HCT116 (cell line): Measurements from ENCODE around the gene CDK19. TPM values are rescaled to one million over a fixed set of nuclear protein-coding genes. Genes with fewer than 3 reads are reported as not detected.

Experiments used
- ATAC-seq: fragments of 200-7000 bp; cut with Tn5 transposase; 2 replicates; pipeline ENCODE4 v1.9.1; 2020; ENCODE audit warnings: mild to moderate bottlenecking, moderate library complexity
- BruUV-seq: library from RNA; stranded (reverse); fragments of 400-500 nt; replicated peaks from 2 replicates; lab custom pipeline; 2021; lab: Mats Ljungman, UMichigan
- CTCF ChIA-PET: fragments of 300-600 bp; sonication (Branson Sonifier 250); formaldehyde crosslinking; loops from one replicate; lab custom pipeline; 2021; ENCODE audit warnings: antibody characterized with exemption; lab: Charles Lee
- POLR2A ChIA-PET: fragments of 300-600, 350-600 bp; sonication (Branson Sonifier 250); formaldehyde crosslinking; loops from one replicate; lab custom pipeline; 2021; ENCODE audit warnings: antibody characterized with exemption; lab: Charles Lee
- RAD21 ChIA-PET, 2 experiments: fragments of 300-600 bp; sonication (Branson Sonifier 250); formaldehyde crosslinking; loops; one replicate each; lab custom pipeline; 2023; ENCODE audit warnings: low total read pairs in 2 of 2; ENCODE audit not compliant: uncharacterized antibody in 2 of 2, unreplicated experiment in 2 of 2, low non-redundant PET in 1 of 2; lab: Charles Lee
- DNase-seq: peaks from one replicate; pipeline ENCODE4 v3.0.0-alpha.2; 2010; ENCODE audit warnings: low read depth, low spot score
- H2AFZ ChIP-seq: fragments of 200-600 bp; shearing (Covaris generic), sonication (generic); 2 replicates; pipeline ENCODE4 v1.6.1; 2017; ENCODE audit warnings: low read depth, mixed run types, mixed read lengths, antibody characterized with exemption, low read length; ENCODE audit not compliant: poor library complexity, severe bottlenecking
- H3K27ac ChIP-seq: 2 replicates; pipeline ENCODE4 v1.5.1; 2012; ENCODE audit warnings: low read depth, low read length
- H3K27me3 ChIP-seq: fragments of 200-600 bp; sonication (generic); 2 replicates; pipeline ENCODE4 v1.6.1; 2016; ENCODE audit warnings: mixed run types, low read length, mixed read lengths; ENCODE audit not compliant: insufficient read depth
- H3K36me3 ChIP-seq, 2 experiments: fragments of 200-500 bp in 1 of 2; fragments of 200-600 bp in 1 of 2; sonication (Bioruptor generic) in 1 of 2; sonication (generic) in 1 of 2; 2 replicates each; pipeline versions ENCODE4 v1.5.1 to v1.6.1; 2014 to 2016; ENCODE audit warnings: low read length in 2 of 2, inconsistent platforms in 1 of 2, mixed read lengths in 1 of 2, mixed run types in 1 of 2; ENCODE audit not compliant: insufficient read depth in 2 of 2, control insufficient read depth in 1 of 2
- H3K4me1 ChIP-seq, 2 experiments: fragments of 200-600 bp in 1 of 2; sonication (generic) in 1 of 2; 2 replicates each; pipeline versions ENCODE4 v1.5.1 to v1.6.1; 2012 to 2017; ENCODE audit warnings: low read length in 2 of 2, inconsistent platforms in 1 of 2, mild to moderate bottlenecking in 1 of 2, mixed read lengths in 1 of 2, mixed run types in 1 of 2, moderate library complexity in 1 of 2; ENCODE audit not compliant: insufficient read depth in 2 of 2, control insufficient read depth in 1 of 2
- H3K4me2 ChIP-seq: fragments of 200-600 bp; sonication (generic); 2 replicates; pipeline ENCODE4 v1.6.1; 2017; ENCODE audit warnings: mixed run types, low read length, mixed read lengths
- H3K4me3 ChIP-seq, 2 experiments: fragments of 200-600 bp in 1 of 2; sonication (generic) in 1 of 2; replicated peaks in 1 of 2; 2 replicates each; pipeline ENCODE4 v1.5.1; 2011 to 2016; ENCODE audit warnings: low read length in 2 of 2, control low read depth in 1 of 2, low read depth in 1 of 2, mild to moderate bottlenecking in 1 of 2, mixed read lengths in 1 of 2, mixed run types in 1 of 2
- H3K79me2 ChIP-seq: fragments of 200-600 bp; sonication (generic); 2 replicates; pipeline ENCODE4 v1.6.1; 2017; ENCODE audit warnings: mild to moderate bottlenecking, mixed run types, low read length, moderate library complexity, mixed read lengths; ENCODE audit not compliant: insufficient read depth
- H3K9ac ChIP-seq: fragments of 200-600 bp; sonication (generic); 2 replicates; pipeline ENCODE4 v1.6.1; 2016; ENCODE audit warnings: low read length, mixed read lengths
- H3K9me2 ChIP-seq: fragments of 200-600 bp; sonication (generic), shearing (Covaris generic); 2 replicates; pipeline ENCODE4 v1.6.1; 2017; ENCODE audit warnings: mixed run types, mild to moderate bottlenecking, moderate library complexity; ENCODE audit not compliant: insufficient read depth
- H3K9me3 ChIP-seq, 2 experiments: fragments of 200-500 bp in 1 of 2; fragments of 200-600 bp in 1 of 2; sonication (Bioruptor generic) in 1 of 2; sonication (generic) in 1 of 2; 2 replicates each; pipeline ENCODE4 v1.6.1; 2014 to 2017; ENCODE audit warnings: low read length in 2 of 2, mixed read lengths in 2 of 2, inconsistent platforms in 1 of 2, low read depth in 1 of 2, mild to moderate bottlenecking in 1 of 2, mixed run types in 1 of 2, moderate library complexity in 1 of 2; ENCODE audit not compliant: control insufficient read depth in 1 of 2, insufficient read depth in 1 of 2
- H4K20me1 ChIP-seq: fragments of 200-600 bp; sonication (generic), shearing (Covaris generic); 2 replicates; pipeline ENCODE4 v1.6.1; 2017; ENCODE audit warnings: mixed run types, mild to moderate bottlenecking, moderate library complexity; ENCODE audit not compliant: insufficient read depth
- ATF3 ChIP-seq: IDR thresholded peaks from 2 replicates; pipeline ENCODE4 v1.6.1; 2012
- EGR1 ChIP-seq: IDR thresholded peaks from 2 replicates; pipeline ENCODE4 v1.6.1; 2012; ENCODE audit warnings: low read depth
- ELF1 ChIP-seq: IDR thresholded peaks from 2 replicates; pipeline ENCODE4 v1.6.1; 2012; ENCODE audit warnings: low read depth, borderline replicate concordance
- EZH2 ChIP-seq: fragments of 200-600 bp; sonication (generic); IDR thresholded peaks from 2 replicates; pipeline ENCODE4 v1.6.1; 2017; ENCODE audit warnings: antibody characterized with exemption, mixed run types
- POLR2A ChIP-seq: IDR thresholded peaks from 2 replicates; pipeline ENCODE4 v1.7.0; 2011; ENCODE audit warnings: borderline replicate concordance; ENCODE audit not compliant: insufficient read depth, insufficient read length; ENCODE audit errors: extremely low read depth
- POLR2AphosphoS5 ChIP-seq: IDR thresholded peaks from 2 replicates; pipeline ENCODE4 v1.6.1; 2011; ENCODE audit warnings: mild to moderate bottlenecking, low read depth, low read length, moderate library complexity
- RAD21 ChIP-seq: IDR thresholded peaks from 2 replicates; pipeline ENCODE4 v1.6.1; 2012; ENCODE audit warnings: low read depth, mild to moderate bottlenecking
- SRF ChIP-seq: IDR thresholded peaks from 2 replicates; pipeline ENCODE4 v1.6.1; 2012; ENCODE audit warnings: low read depth
- YY1 ChIP-seq: IDR thresholded peaks from 2 replicates; pipeline ENCODE4 v1.6.1; 2011; ENCODE audit warnings: low read length, low read depth, moderate library complexity, mild to moderate bottlenecking; ENCODE audit not compliant: insufficient replicate concordance; ENCODE audit errors: extremely low read depth
- ZBTB33 ChIP-seq: IDR thresholded peaks from 2 replicates; pipeline ENCODE4 v1.6.1; 2011; ENCODE audit warnings: mild to moderate bottlenecking, low read length, moderate library complexity; ENCODE audit not compliant: insufficient replicate concordance; ENCODE audit errors: extremely low read depth
- ZFX ChIP-seq: fragments of 450-650 bp; IDR thresholded peaks from 2 replicates; pipeline ENCODE4 v1.6.1; 2017
- ZNF274 ChIP-seq: fragments of 200-500 bp; sonication (Bioruptor generic); IDR thresholded peaks from 2 replicates; pipeline ENCODE4 v1.6.1; 2014; ENCODE audit warnings: mild to moderate bottlenecking, low read depth, low read length, inconsistent platforms
- intact Hi-C: fragments of 100-400 bp; cut with micrococcal nuclease; formaldehyde crosslinking; loops from 2 replicates; pipeline ENCODE4 v1.10.0; 2022
- total RNA-seq: library from RNA; stranded (reverse); gene quantifications from one replicate; pipeline ENCODE4 v1.2.1, GENCODE V29; 2021; ENCODE audit not compliant: unreplicated experiment

CDK19 gene
- total RNA-seq, 1 experiment from 2014 or later, result 20.0 TPM

GRCh38 chr6:110858562-110859214 lies 43.4 kb upstream of the CDK19 start:
- no peaks in the 10 kb centered on the region for H3K27me3 ChIP-seq

GRCh38 chr6:110858016-110858415 lies 42.7 kb upstream of the CDK19 start:
- no peak overlapping the region for H3K9ac ChIP-seq
- no peaks in the 10 kb centered on the region for H3K27me3 ChIP-seq
- no peak for TF ChIP-seq ZNF274
- TF ChIP-seq ZBTB33, result no peak
- TF ChIP-seq ATF3, result no peak
- no peak for TF ChIP-seq SRF
- no peak for TF ChIP-seq EGR1
- TF ChIP-seq POLR2A, result no peak
- ChIA-PET POLR2A (interaction anchor here (0.8 to 4.2 kb wide), 2 partner anchors 17 to 18 kb away, joined by 3 to 17 read pairs; partner anchors contain the start of gene AMD1), CTCF (no interaction called here), RAD21 (no interaction called here)
- DNase-seq, result no peak
- intact Hi-C loops, result no loop called here
- peaks cover 3 to 8% of the 10 kb centered on the region in 2 experiments; a peak in 2 of 4 replicates for H3K4me1 ChIP-seq
- BruUV-seq, result no TSS peak
- no peaks in the 10 kb centered on the region for H4K20me1 ChIP-seq
- no peaks in the 10 kb centered on the region for H3K9me2 ChIP-seq
- no peaks in the 10 kb centered on the region for H3K9me3 ChIP-seq
- no peak overlapping the region for H2AFZ ChIP-seq
- H3K4me3 ChIP-seq, result no peak overlapping the region
- no peaks in the 10 kb centered on the region for H3K36me3 ChIP-seq
- H3K4me2 ChIP-seq, result no peak overlapping the region
- no peak for ATAC-seq
- H3K27ac ChIP-seq, result no peak overlapping the region
- no peaks in the 10 kb centered on the region for H3K79me2 ChIP-seq

More at GRCh38 chr6:110858562-110859214, 43.4 kb upstream of the CDK19 start:
- Histone ChIP-seq H3K27ac (no peak overlapping the region), H3K9ac (no peak overlapping the region), H3K79me2 (no peaks in the 10 kb centered on the region), H3K9me2 (no peaks in the 10 kb centered on the region), H3K36me3 (no peaks in the 10 kb centered on the region), H2AFZ (no peak overlapping the region), H3K9me3 (no peaks in the 10 kb centered on the region), H4K20me1 (no peaks in the 10 kb centered on the region), H3K4me2 (no peak overlapping the region), H3K4me3 (no peak overlapping the region)
- intact Hi-C loops, result no loop called here
- ChIA-PET POLR2A (interaction anchor here (0.8 to 4.2 kb wide), 2 partner anchors 16 to 17 kb away, joined by 3 to 17 read pairs; partner anchors contain the start of gene AMD1), CTCF (no interaction called here)
- ATAC-seq, result no peak
- no TSS peak for BruUV-seq
- TF ChIP-seq ELF1, result no peak
- no peak for TF ChIP-seq ZFX
- no peak for TF ChIP-seq ZNF274
- no peak for TF ChIP-seq YY1
- no peak for TF ChIP-seq POLR2AphosphoS5
- TF ChIP-seq EZH2, result no peak
- no peak for TF ChIP-seq RAD21
- TF ChIP-seq POLR2A, result no peak
- TF ChIP-seq, all 23 proteins: peak for 0
- no peak for DNase-seq
- RAD21 ChIA-PET, result no interaction called here
- H3K4me1 ChIP-seq, result peaks cover 3 to 8% of the 10 kb centered on the region in 2 experiments; a peak in 2 of 4 replicates
